Activated T-helper 17 cell treated with anti-CD3 and anti-CD28 coated beads, Interleukin-2, amount 50 U/mL, for 72 hours (primary cell): Measurements from ENCODE around the gene MOV10L1. TPM values are rescaled to one million over a fixed set of nuclear protein-coding genes. Genes with fewer than 3 reads are reported as not detected.
A peak's percentile ranks its signal among the peaks of the same experiment; 100 is the strongest.
"Not testable (repeated sequence)": the region's sequence is repeated elsewhere in the genome, so short reads cannot be mapped to it uniquely, and the experiment has no call there.

Experiments used
- ATAC-seq: fragments of 150-1000 bp; cut with Tn5 transposase; replicated peaks from 2 replicates; pipeline ENCODE4 v1.10.0; 2021; ENCODE audit warnings: mild to moderate bottlenecking, moderate library complexity
- H3K27ac Mint-ChIP-seq: one replicate; pipeline ENCODE4 v1.8.0; 2022; ENCODE audit warnings: mixed read lengths
- H3K27me3 Mint-ChIP-seq: one replicate; pipeline ENCODE4 v1.8.0; 2022; ENCODE audit warnings: mixed read lengths
- H3K36me3 Mint-ChIP-seq: one replicate; pipeline ENCODE4 v1.8.0; 2022; ENCODE audit warnings: low read depth, mild to moderate bottlenecking, mixed read lengths
- H3K4me1 Mint-ChIP-seq: one replicate; pipeline ENCODE4 v1.8.0; 2022; ENCODE audit warnings: mixed read lengths
- H3K4me3 Mint-ChIP-seq: one replicate; pipeline ENCODE4 v1.8.0; 2022; ENCODE audit warnings: mild to moderate bottlenecking, mixed read lengths
- H3K9me3 Mint-ChIP-seq: one replicate; pipeline ENCODE4 v1.8.0; 2022; ENCODE audit warnings: mixed read lengths
- total RNA-seq, 2 donors: library from RNA; stranded (reverse); gene quantifications; one replicate each; pipeline ENCODE4 v1.2.3, GENCODE V29; 2022

Gene MOV10L1
- total RNA-seq, 2 donors from 2014 or later = not detected

- ATAC-seq = no peak
- Mint-ChIP-seq H3K9me3 (no peaks in the 10 kb centered on the region), H3K27me3 (peaks cover 3% of the 10 kb centered on the region), H3K27ac (no peak overlapping the region), H3K4me1 (no peaks in the 10 kb centered on the region), H3K4me3 (no peak overlapping the region), H3K36me3 (no peaks in the 10 kb centered on the region)
These were observed 63.9 kb downstream of the MOV10L1 start for GRCh38 chr22:50153756-50154140.

- no peak for ATAC-seq
- Mint-ChIP-seq H3K36me3 (no peaks in the 10 kb centered on the region), H3K9me3 (no peaks in the 10 kb centered on the region), H3K4me1 (no peaks in the 10 kb centered on the region), H3K27ac (no peak overlapping the region), H3K27me3 (peaks cover 3% of the 10 kb centered on the region), H3K4me3 (no peak overlapping the region)
These were observed 68.0 kb downstream of the MOV10L1 start for GRCh38 chr22:50157709-50158375.

GRCh38 chr22:50160947-50161346 lies 71.1 kb downstream of the MOV10L1 start:
- no peak overlapping the region for H3K27ac Mint-ChIP-seq

GRCh38 chr22:50161508-50162390 lies 71.9 kb downstream of the MOV10L1 start:
- Mint-ChIP-seq H3K4me3 (no peak overlapping the region), H3K4me1 (no peaks in the 10 kb centered on the region), H3K27ac (no peak overlapping the region), H3K36me3 (no peaks in the 10 kb centered on the region), H3K9me3 (no peaks in the 10 kb centered on the region), H3K27me3 (peaks cover 11% of the 10 kb centered on the region)
- ATAC-seq = no peak

More at GRCh38 chr22:50160947-50161346, 71.1 kb downstream of the MOV10L1 start:
- H3K4me3 Mint-ChIP-seq = no peak overlapping the region
- no peaks in the 10 kb centered on the region for H3K4me1 Mint-ChIP-seq
- peaks cover 11% of the 10 kb centered on the region for H3K27me3 Mint-ChIP-seq
- no peaks in the 10 kb centered on the region for H3K9me3 Mint-ChIP-seq
- ATAC-seq = no peak
- no peaks in the 10 kb centered on the region for H3K36me3 Mint-ChIP-seq

DNA sequence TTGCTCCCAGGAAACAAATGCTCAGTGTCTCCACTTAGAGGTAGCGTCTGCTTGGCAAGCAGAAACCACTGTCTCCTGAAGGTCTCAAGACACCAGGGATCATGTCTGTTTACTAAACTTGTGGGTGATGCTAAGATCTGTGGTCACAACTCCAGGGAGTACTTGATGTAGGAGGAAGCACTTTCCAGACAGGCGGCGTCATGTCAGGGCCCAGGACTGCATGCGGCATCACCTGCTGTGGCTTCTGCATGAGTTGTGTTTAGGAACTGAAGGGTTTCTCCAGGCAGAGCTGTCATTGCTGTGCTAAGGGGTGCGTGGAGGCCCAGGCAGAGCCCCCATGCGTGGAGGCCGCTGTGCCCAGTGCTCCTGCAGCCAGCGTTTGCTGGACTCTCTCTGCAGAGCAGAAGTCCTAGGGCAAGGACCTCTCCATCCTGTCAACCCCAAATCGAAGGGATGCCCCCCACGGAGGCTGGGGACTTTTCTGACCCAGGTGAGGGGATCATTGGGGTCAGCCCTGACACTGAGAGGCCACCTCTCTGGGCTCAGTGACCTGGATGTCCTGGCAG lies 72.7 kb downstream of the MOV10L1 start:
- no peak for ATAC-seq
- H3K27ac Mint-ChIP-seq = no peak overlapping the region

DNA sequence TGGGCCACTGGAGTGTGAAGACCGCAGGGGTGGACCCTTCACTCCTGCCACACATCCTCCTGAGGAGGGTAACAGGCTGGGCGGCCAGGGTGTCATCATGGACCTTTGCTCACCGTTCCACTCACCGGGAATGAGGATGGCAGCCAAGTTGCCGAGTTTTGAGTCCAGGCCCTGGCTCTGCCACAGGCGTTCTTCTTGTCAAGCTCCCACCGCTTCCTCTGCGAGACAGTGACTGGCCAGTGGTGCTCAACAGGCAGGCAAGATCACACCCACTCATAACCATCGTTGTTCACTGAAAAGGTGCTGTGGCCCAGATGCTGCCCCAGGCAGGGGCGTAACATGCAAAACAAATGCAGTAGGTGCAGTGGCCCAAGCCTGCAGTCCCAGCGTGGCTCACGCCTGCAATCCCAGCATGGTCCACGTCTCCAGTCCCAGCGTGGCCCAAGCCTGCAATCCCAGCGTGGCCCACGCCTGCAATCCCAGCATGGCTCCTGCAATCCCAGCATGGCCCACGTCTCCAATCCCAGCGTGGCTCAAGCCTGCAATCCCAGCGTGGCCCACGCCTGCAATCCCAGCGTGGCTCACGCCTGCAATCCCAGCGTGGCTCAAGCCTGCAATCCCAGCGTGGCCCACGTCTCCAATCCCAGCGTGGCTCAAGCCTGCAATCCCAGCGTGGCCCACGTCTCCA lies 75.8 kb downstream of the MOV10L1 start:
- no peak for ATAC-seq
- H3K4me3 Mint-ChIP-seq = no peak overlapping the region
- no peak overlapping the region for H3K27ac Mint-ChIP-seq
- peaks cover 7% of the 10 kb centered on the region for H3K4me1 Mint-ChIP-seq
- peaks cover 6% of the 10 kb centered on the region for H3K36me3 Mint-ChIP-seq
- H3K27me3 Mint-ChIP-seq = peaks cover 26% of the 10 kb centered on the region
- no peaks in the 10 kb centered on the region for H3K9me3 Mint-ChIP-seq

More for the DNA sequence above, 72.7 kb downstream of the MOV10L1 start:
- H3K27me3 Mint-ChIP-seq = peaks cover 11% of the 10 kb centered on the region
- H3K4me3 Mint-ChIP-seq = no peak overlapping the region
- no peaks in the 10 kb centered on the region for H3K9me3 Mint-ChIP-seq
- no peaks in the 10 kb centered on the region for H3K4me1 Mint-ChIP-seq
- no peaks in the 10 kb centered on the region for H3K36me3 Mint-ChIP-seq

- H3K27ac Mint-ChIP-seq = peak overlapping the region; percentile 4
- H3K4me1 Mint-ChIP-seq = peaks cover 7% of the 10 kb centered on the region
- peaks cover 13% of the 10 kb centered on the region for H3K36me3 Mint-ChIP-seq
- peak overlapping the region; percentile 70 for H3K4me3 Mint-ChIP-seq
- no peaks in the 10 kb centered on the region for H3K9me3 Mint-ChIP-seq
- no peak for ATAC-seq
- H3K27me3 Mint-ChIP-seq = peaks cover 33% of the 10 kb centered on the region
These were observed 78.1 kb downstream of the MOV10L1 start for GRCh38 chr22:50167689-50168489.

DNA sequence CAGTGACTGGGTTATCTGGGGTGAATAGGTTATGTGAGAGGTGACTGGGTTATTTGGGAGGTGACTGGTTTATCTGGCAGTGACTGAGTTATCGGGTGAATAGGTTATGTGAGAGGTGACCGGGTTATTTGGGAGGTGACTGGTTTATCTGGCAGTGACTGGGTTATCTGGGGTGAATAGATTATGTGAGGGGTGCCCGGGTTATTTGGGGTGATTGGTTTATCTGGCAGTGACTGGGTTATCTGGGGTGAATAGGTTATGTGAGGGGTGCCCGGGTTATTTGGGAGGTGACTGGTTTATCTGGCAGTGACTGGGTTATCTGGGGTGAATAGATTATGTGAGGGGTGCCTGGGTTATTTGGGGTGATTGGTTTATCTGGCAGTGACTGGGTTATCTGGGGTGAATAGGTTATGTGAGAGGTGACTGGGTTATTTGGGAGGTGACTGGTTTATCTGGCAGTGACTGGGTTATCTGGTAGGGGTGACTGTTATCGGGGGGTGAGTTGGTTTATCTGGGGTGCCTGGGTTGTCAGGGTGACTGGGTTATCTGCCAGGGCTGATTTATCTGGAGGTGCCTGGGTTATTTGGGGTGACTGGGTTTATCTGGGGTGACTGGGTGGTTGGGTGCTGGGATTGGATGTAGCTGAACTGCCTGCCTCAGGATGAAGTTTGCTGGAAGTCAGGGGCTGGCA lies 78.8 kb downstream of the MOV10L1 start:
- Mint-ChIP-seq H3K36me3 (peaks cover 13% of the 10 kb centered on the region), H3K27me3 (peaks cover 33% of the 10 kb centered on the region), H3K4me3 (peak overlapping the region; percentile 70), H3K27ac (peak overlapping the region; percentile 85)
- H3K9me3 Mint-ChIP-seq, H3K4me1 Mint-ChIP-seq, ATAC-seq: not testable (repeated sequence)

DNA sequence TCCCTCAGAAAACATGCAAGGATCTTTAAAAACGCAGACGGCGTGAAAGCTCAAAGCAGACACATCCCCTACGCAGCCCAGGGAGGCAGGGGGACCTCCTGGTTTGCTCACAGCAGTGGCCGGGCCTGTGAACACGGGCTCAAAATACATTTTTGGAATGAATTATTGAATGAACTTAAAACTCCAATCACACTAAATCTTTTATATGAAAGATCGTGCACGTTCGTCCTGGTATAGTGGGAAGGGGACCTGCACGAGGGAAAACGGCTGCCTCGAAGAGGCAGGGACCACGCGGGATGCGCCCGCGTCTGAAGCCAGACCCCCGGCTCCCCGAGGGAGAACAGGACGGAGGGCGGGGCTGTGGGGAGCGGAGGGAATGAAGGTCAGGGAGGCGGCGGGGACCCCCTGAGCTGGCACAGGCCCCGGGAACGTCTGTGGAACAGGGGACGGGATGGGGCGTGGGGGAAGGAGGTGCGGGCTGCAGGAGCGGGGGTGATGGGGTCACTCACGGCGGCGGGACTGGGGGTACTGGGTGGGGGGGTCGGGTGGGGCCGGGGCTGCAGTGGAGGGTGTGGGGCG lies 79.5 kb downstream of the MOV10L1 start:
- peak overlapping the region; percentile 85 for H3K27ac Mint-ChIP-seq
- peak; percentile 3 for ATAC-seq
- peak overlapping the region; percentile 70 for H3K4me3 Mint-ChIP-seq
- peaks cover 7% of the 10 kb centered on the region for H3K4me1 Mint-ChIP-seq
- no peaks in the 10 kb centered on the region for H3K9me3 Mint-ChIP-seq
- H3K27me3 Mint-ChIP-seq = peaks cover 30% of the 10 kb centered on the region
- H3K36me3 Mint-ChIP-seq = peaks cover 13% of the 10 kb centered on the region

- Mint-ChIP-seq H3K27me3 (peaks cover 29% of the 10 kb centered on the region), H3K4me1 (peaks cover 7% of the 10 kb centered on the region), H3K9me3 (no peaks in the 10 kb centered on the region), H3K4me3 (peak overlapping the region; percentile 43), H3K36me3 (peaks cover 13% of the 10 kb centered on the region), H3K27ac (peak overlapping the region; percentile 48)
- peak; percentile 88 for ATAC-seq
These were observed 80.1 kb downstream of the MOV10L1 start for GRCh38 chr22:50169774-50170341.

DNA sequence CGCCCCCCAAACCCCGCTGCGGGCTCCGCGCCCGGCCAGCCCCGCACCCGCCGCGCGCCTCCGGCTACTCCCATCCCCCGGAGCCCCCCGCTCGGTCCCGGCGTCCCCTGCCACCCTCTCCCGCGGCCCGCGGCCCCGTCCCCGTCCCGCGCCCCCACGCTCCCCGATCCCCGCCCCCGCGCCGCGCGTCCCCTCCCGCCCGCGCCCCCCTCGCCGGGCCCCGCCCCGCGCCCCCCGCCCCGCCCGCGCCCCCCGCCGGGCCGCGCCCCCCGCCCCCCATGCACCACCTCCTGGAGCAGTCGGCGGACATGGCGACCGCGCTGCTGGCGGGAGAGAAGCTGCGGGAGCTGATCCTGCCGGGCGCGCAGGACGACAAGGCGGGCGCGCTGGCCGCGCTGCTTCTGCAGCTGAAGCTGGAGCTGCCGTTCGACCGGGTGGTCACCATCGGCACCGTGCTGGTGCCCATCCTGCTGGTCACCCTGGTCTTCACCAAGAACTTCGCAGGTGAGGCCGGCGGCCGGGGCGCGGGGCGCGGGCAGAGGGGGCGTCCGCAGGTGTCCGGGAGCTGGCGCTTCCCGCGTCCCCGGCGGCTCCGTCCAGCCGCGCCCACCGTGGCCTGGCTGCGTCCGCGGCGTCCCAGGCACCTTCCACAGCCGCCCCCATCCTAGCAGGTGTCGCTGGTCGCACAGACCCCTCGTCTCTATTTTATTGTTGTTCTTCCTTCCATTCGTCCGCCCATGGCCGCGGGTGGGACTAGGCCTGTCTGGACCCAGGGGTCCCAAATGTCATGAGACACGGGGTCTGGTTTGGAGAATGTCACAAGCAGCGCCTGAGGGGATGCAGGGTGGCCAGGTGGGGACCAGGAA lies 80.9 kb downstream of the MOV10L1 start, which contains the start of gene PANX2:
Gene PANX2, plus strand, starts transcription at position 279 of the 866 bp plus-strand sequence. Its CDS starts 0 bp downstream, at position 279.
- Mint-ChIP-seq H3K9me3 (no peaks in the 10 kb centered on the region), H3K4me3 (peak within 1 kb of the TSS; percentile 70), H3K36me3 (peaks cover 13% of the 10 kb centered on the region), H3K27me3 (peaks cover 26% of the 10 kb centered on the region), H3K27ac (peak within 1 kb of the TSS; percentile 54), H3K4me1 (peaks cover 7% of the 10 kb centered on the region)
- ATAC-seq = no peak
